ENCODE measurements around the gene SSTR5.
"Not testable (repeated sequence)": the region's sequence is repeated elsewhere in the genome, so short reads cannot be mapped to it uniquely, and the experiment has no call there.

Gene SSTR5

DNA sequence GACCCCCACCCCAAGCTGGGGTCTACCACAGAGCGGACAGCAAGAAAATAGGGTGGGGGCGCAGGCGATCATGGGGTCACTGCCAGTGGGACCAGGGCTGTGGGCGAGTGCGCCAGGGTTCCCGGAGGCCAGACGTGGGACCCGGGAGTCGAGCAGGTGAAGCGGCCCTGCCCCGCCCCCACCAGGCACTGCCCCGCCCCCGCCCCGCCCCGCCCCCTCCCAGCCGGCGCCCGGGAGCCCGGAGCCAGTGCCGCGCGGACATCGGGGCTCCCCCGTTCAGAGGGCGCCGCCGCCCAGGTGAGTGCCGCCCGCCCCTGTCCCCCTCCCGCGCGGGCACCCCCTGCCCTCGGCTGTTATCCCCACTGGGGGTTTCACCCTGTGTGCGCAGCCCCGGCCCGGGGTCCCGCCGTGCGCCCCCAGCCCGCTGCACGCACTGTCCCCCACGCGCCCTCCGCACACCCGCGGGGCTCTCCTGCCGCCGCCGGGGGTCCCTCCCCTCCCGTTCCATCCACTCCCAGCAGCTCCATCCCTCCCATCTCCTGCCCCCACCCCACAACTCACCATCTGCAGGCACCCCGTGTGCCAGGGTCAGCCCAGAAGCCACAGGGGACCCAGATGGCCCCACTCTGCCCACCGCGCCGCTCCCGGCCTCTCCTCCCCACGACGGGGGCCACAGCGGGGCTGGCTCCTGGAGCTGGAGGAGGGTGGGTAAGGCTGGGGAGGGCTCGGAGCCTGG is at the start of gene SSTR5:
Gene SSTR5, plus strand, starts transcription at position 222 of the 736 bp plus-strand sequence. CDS start 6,122 bp downstream, outside the sequence.
- DNase-seq, result no peak

DNA sequence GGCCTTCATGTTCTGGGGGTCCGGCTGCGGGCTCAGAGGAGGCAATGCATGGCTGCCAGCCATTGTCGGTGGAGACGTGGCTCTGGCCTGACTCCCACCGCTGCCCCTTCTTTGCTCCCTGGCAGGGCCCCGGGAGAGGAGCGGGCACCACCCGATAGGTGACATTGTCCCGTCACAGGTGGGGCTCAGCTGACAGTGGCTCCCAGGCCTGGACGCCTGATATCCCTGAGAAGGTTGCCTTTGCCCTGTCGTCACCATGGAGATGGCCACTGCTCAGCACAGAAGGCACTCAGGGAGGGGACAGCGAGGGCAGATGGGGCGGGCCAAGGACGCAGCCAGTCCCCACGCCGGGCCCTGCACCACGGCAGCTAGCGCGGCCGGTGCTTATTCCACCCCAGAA is 48.4 kb upstream of the SSTR5 start:
- DNase-seq, result no peak

DNA sequence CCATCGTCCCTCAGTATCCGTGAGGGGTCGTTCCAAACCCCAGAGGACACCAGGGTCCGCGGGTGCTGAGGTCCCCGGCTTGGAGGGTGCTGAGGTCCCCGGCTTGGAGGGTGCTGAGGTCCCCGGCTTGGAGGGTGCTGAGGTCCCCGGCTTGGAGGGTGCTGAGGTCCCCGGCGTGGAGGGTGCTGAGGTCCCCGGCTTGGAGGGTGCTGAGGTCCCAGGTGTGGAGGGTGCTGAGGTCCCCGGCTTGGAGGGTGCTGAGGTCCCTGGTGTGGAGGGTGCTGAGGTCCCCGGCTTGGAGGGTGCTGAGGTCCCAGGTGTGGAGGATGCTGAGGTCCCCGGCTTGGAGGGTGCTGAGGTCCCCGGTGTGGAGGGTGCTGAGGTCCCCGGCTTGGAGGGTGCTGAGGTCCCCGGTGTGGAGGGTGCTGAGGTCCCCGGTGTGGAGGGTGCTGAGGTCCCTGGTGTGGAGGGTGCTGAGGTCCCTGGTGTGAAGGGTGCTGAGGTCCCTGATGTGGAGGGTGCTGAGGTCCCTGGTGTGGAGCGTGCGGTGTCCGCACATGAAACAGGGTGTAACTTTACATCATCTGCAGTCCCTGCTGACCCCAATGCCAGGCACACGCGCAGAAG is 47.3 kb upstream of the SSTR5 start:
- not testable (repeated sequence) for DNase-seq

DNA sequence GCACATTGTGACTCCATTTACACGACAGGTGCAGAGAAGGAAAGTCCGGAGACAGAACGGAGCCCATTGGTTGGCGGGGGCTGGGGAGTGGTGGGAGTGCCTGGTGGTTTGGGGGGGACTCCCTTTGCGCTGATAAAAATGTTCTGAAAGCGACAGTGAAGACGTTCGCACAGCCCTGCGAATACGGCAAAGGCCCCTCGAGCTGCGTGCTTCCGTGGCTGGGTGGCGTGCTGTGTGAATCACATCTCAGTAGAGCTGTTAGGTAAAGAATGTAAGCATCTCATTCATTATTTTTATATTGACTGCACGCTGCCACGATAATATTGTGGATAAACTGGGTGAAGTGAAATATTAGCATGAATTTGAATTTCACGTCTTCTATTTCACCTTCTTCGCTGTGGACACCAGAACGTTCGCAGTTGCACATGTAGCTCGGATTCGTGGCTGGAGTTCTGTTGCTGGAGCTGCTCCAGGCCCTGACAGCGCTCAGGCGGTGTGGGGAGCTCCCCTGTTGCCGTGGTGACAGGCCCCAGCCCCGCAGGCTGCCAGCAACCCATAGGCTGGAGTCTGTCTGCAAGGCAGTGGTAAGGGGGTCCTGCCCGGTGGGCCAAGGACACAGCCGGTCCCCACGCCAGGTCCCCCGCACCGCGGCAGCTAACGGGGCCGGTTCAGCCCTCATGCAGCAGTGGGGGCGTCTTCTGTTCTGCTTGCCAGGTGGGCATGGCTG is 46.3 kb upstream of the SSTR5 start:
- no peak for DNase-seq

DNA sequence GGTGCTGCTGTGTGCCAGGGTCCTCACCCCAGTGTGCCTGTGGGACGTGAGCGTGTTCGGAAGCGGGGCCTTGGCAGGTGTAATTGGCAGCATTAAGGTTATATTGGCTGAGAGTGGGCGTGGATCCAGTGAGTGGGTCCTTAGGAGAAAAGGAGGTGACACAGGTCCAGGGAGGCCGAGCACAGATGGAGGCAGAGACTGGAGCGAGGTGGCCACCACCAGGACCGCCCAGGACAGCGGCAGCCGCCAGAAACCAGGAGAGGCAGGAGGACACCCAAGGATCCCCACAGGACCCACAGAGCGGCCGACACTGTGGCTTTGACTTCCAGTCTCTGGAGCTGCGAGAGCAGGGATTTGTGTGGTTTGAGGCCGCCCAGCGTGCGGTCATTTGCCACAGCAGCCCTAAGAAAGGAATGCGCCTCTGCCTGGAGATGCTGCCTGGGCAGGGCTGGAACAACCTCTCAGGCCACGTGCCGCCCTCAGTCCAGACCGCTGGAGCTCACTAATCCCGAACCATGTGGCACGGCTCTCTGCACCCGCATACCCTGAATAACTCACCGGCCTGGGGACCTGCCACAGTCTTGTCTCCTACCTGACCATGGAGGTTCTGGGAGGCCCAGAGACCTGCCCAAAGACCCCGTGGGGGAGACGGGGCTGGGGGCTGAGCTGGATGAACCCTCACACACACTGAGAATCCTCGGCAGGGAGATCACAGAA is 45.6 kb upstream of the SSTR5 start:
- DNase-seq, result no peak

DNA sequence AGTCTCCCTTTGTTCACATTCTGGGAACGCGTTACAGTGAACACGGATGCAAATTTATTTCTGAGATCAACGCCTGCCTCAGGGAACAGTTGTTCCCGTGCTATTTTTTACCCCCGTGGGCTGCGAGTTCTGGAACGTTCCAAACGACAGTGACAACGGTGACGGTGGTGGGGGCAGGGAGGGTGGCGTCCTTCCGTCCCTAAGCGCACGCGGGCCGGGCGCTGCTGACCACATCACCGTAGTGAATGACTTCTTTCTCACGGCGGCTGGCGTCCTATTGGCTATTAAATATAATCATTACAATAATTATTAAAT is 45.1 kb upstream of the SSTR5 start:
- no peak for DNase-seq

DNA sequence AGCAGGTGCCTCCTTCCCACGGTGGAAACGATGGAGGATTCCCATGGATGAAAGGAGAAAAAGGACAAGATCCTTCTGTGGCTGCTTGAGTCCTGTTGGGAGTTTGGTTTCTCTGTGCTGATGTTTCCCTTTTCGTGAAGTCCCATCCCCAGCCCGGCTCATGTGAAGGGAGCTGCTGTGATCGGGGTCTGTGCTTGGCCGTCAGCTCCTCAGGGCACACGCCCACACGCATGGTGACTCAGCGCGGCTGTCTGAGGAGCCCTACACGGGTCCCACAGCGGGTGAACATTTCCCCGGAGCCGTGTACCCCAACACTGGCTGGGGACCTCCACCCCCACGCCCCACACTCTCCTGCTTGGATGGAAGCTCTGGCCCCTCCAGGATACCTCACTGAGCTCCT is 44.5 kb upstream of the SSTR5 start:
- DNase-seq, result no peak

DNA sequence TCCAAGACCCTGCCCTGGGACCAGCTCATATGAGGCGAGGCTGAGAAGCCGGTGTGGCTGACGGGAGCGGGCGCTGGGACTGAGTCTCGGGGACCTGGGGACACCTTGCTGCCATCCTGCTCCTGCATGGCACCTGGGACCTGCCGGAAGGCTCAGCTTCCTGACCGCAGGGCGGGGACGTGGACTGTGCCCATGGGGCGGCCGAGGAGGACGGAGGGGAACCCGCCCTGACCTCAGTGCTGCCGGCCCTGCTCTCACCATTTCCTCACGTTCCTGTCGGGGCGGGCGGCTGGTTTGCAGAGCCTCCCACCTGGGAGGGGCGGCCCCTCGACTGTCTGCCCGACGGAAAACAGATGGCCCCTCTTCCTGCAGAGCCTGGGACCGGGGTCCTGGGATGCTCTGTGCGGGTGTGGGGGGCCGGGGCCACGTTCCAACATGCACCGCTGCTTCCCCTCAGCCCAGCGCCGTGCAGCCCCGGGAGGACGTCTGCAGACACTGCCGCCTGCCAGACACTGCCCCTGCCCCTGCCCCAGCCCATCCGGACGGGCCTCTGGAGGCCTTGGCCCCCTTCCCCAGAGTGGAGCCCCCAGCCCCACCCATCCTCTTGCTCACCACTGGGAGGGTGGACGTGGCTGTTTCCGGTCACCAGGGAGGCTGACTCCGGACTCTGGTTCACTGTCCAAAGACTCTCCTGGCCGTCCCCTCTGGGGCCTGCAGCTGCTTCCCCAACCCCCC is 43.9 kb upstream of the SSTR5 start:
- DNase-seq, result no peak

DNA sequence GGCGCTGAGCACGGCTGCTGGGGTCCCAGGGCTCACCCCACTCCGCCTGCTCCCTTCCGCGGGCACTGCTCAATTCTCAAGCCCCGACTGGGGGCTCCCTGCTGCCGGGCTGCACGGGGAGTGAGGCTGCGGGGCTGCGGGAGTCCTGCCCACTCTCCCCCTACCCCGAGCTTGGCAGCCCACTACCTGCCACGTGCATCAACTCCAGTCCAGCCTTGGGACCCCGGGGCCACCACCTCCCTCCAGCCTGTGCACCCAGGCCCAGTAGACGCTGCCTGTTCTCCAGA is 43.3 kb upstream of the SSTR5 start:
- DNase-seq, result no peak

DNA sequence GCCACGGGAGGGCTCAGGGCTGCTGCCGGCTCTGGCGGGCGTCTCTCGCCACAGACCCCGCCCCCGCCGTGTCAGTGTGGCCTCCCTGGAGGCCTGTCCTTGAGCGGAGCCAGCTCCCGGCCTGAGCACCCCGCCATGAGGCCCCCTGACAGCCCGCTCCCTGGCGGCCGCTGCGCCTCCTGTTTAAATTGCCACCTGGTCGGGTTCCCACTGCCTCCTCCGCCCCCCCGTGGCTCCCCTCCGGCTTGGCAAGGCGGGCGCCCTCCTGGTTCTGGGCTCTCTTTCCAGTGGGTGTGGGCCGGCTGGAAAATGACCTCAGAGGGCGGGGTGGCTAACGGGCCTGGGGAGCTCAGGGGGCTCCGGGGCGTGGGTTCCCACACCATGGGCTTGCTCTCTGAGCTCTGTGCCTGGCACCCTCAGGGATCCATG is 42.1 kb upstream of the SSTR5 start:
- no peak for DNase-seq

DNA sequence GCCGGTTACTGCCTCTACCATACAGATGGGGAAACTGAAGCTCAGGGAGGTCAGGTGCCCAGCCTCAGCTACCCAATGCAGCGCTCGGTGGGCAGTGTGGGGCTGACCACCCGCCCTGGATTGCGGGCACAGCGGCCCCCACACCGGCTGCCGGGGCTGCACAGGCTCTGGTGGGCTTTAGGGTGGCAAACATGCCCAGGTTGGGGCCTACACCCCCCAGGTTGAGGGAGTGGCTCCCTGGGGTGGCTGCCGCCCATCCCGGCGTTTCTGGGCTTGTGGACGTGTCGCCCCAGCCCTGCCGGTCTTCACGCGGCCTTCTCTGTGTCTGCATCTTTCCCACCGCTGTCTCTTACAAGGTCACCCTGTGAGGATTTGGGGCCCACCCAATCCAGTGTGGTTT is 40.9 kb upstream of the SSTR5 start:
- no peak for DNase-seq

DNA sequence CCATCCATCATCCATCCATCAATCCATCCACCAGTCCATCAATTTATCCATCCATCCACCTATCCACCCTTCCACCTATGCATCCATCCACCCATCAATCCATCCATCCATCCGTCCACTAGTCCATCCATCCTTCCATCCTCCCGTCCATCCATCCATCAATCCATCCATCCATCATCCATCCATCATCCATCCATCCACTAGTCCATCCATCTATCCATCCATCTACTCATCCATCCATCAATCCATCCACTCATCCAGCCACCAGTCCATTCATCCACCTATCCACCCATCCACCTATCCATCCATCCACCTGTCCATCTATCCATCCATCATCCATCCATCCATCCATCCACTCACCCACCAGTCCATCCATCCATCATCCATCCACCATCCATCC is 39.9 kb upstream of the SSTR5 start:
- DNase-seq, result no peak

DNA sequence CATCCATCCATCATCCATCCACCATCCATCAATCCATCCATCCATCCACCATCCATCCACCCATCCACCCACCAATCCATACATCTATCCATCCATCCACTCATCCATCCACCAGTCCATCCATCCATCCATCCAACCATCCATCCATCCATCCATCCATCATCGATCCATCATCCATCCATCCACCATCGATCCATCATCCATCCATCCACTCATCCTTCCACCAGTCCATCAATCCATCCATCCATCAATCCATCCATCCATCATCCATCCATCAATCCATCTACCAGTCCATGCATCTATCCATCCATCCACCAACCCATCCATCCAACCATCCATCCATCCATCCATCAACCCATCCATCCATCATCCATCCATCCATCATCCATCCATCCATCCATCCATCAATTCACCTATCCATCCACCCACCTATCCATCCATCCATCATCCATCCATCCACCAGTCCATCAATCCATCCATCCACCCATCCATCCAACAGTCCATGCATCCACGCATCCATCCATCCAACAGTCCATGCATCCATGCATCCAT is 39.3 kb upstream of the SSTR5 start:
- no peak for DNase-seq

DNA sequence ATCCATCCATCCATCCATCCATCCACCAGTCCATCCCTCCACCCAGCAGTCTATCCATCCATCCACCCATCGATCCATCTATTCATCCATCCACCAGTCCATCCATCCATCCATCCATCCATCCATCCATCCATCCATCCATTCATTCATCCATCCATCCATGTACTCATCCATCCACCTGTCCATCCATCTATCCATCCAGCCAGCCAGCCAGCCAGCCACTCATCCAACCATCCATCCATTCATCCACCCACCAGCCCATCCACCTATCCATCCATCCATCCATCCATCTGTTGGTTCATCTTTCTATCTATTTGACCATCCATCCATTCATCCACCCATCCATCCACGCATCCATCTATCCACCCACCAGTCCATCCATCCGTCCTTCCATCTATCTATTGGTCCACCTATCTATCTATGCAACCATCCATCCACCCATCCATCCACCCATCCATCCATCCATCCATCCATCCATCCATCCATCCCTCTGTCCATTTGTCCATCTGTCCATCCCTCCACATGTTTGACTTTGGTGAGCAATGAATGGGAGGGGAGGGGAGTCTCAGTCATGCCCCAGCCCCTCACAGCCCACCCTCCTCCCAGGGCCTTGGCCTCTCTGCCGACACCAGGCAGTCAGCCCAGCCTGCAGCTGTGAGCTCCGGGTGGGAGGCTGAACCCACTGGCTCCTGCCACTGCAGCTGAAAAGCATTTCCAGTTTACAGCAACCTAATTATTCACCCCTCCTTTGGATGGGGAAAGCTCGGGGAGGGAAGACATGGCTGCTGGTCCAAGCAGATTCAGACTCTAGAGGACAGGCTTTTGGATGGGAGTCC is 38.1 kb upstream of the SSTR5 start:
- DNase-seq, result no peak

DNA sequence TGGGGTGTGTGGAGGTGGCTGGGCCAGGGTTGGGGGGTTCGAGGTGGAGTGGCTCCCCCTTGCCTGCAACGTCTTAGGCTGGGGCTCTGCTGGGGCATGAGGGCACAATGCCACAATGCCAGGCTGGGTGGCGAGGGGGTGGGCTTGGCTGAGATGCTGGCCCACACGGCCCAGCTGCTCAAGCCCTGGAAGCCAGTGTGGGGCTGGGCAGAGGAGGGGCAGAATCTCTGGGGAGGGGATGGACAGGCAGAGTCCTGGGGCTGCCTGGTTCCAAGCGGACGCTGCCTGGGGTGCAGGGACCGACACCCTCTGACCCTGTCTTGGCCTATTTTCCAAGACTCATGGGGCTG is 37.5 kb upstream of the SSTR5 start:
- DNase-seq, result no peak

DNA sequence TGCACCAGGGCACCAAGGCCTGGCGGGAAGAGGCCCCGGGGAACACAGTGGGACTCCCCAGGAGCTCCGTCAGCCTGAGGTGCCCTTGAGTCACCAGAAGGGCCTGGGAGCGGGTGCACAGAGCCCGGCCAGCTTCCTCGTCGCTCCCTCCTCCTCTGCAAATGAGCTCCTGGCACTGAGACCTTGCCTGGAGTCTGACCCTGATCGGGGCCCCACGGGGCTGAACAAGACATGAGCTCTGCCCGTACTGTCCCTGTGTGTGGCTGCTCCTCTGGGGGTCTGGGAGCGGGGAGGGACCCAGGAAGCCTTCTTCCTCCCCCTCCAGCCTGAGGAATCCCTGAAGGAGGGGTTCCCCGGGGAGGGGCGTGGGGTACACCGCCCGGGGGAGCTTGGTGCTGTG is 36.4 kb upstream of the SSTR5 start:
- DNase-seq, result no peak

DNA sequence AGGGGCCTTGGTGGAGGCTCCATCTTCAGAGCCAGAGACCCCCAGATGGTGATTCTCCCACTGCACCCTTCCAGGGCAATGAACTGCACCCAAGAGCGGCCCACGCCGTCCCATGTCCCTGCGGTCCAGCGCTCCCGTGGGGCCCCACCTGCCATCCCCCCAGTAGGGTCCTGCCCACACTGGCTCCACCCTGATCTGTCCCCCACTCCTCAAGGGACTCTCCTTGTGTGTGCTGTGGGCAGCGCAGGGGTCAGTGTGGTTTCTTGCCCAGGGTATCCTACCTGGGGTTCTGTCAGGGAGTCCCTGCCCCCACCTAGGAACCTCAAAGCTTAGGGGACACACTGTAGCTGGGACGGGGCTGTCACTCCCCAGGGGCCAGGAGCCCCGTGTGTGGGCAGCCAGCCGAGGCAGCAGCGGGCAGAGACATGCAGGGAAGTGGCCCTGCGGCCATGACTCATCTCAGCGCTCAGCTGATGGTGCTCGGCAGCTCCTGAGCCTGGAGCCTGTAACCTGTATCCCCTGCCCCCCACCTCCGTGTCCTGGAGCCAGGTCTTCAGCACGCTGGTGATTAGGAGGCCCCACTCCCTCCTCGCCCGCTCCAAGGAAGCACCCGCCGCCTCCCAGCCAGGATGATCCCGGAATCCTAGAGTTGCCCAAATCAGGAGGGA is 35.7 kb upstream of the SSTR5 start:
- DNase-seq, result no peak

DNA sequence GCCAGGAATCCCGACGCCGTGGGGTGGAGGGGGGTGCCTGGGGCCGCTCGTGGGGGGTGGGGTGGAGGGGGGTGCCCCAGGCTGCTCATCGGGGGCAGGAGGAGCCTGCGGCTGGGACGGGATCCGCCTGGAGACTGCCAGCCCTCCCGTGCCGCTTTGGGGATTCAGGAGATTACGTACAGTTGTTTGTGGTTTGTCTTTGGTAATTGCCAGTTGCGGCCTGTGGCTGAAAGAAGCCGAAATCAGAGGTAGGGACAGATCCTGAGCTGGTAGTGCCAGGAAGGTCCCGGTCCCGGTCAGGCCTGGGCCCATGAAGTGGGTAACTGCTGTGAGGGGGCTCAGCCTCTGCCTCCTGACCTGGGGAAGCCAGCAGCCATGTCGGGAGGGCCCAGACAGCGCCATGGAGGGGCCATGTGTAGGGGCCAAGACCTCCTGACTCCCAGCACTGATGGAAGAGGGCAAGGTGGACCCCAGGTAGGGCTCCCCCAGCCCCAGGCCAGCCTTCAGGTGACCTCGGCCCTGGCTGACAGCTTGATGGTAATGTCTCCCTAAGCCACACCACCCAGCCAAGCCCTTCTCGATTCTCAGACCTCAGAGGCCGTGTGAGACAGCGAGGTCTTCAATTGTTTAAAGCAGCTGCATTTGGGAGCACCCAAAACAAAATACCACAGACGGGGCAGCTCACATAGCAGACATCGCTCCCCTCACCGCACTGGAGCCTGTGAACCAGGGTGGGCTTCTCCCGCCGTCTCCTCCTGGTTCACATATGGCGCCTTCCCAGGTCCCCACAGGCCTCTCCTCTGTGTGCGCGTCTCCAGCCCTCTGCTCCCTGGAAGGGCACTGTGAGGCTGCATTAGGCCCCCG is 34.9 kb upstream of the SSTR5 start:
- DNase-seq, result no peak

DNA sequence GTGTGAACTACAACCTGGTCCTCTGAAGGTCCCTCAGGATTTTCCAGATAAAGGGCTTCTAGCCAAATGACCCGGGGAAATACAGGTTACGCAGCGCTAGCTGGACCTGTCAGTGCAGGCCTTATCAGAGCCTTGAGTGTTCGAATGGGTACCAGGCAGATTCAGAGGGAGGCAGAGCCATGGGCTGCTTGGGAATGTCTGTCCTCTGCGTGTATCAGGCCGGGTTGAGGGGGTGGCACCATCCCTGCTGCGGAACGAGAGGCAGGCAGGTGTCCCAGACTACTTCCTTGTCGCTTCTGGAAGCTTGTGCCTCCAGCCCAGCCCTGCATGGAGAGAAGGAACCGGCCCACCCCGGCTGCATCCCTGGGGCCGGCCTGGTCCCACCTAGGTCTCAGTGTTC is 33.6 kb upstream of the SSTR5 start:
- DNase-seq, result no peak

DNA sequence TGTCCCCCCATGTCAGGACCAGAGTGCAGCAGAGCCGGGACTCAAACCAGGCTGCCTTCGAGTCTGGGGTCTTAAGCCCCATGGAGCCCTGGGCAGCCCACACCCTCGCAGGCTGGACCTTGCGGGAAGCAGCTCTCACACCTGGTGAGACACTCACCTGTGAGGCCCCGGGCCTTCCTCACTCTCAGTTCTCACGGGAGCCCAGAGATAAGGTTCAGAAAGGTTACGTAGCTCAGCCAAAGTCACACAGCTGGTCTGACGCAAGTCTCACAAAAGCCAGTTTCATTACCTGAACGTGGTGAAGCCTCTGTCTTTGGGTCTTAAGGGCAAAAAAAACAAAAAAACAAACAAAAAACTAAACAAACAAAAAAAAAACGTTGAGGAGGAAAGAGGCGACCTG is 32.8 kb upstream of the SSTR5 start:
- DNase-seq, result no peak
